GM12875 (cell line): ENCODE data around the gene OR5A2.
"Not testable (repeated sequence)": the region's sequence is repeated elsewhere in the genome, so short reads cannot be mapped to it uniquely, and the experiment has no call there.

Experiments used
- H3K4me3 ChIP-seq: one replicate; pipeline ENCODE4 v1.5.1; 2011; ENCODE audit warnings: low read depth, low read length, control low read depth
- CTCF ChIP-seq: IDR thresholded peaks from 2 replicates; pipeline ENCODE4 v1.5.1; 2011; ENCODE audit warnings: low read depth, mild to moderate bottlenecking, control low read depth, inconsistent platforms, low read length, moderate library complexity, borderline replicate concordance; ENCODE audit not compliant: insufficient read depth

OR5A2 gene

GRCh38 chr11:59394186-59394585 is 32.0 kb downstream of the OR5A2 start:
- TF ChIP-seq CTCF: no peak
- H3K4me3 ChIP-seq: no peak overlapping the region

- no peak overlapping the region for H3K4me3 ChIP-seq
- TF ChIP-seq CTCF: no peak
These were observed 45.8 kb downstream of the OR5A2 start for GRCh38 chr11:59380263-59381059.

- H3K4me3 ChIP-seq: not testable (repeated sequence)
These were observed 53.9 kb downstream of the OR5A2 start for GRCh38 chr11:59372324-59372723.

DNA sequence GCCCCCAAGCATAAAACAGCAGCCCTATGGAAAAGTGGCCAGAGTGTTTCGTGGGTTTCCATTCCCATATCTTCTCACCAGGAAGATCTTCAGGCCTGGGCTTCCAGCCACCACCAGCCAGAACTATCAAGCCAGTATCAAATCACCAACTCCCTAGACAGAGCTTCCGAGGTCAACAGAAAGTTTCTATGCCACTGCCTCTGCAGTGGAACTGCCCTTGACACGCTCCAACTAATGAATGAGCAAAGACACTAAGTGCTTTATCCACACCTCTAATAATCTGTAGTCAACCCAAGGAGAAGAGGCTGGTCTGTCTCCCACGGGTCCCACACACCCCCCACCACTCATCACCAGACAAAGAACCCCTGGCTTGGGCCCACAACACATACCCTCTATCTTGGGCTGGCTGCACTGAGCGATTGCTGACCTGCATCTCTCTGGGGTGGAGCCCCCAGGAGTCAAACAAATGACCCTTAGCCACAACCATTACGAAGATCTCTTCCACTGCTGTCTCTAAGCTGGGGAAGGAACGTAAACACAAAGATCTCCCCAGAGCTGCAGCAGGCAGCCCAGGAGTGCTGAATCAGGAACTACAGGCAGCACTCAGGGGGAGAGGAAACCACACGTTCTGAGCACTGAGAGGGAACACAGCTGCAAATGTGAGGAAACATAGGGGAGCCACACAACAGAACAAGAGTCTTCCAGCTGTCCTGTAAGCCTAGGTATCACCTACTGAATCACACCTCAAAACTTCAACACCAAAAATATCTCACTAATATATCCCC is 57.8 kb downstream of the OR5A2 start:
- no peak overlapping the region for H3K4me3 ChIP-seq
- no peak for TF ChIP-seq CTCF
